Measurements from ENCODE around the gene LNP1. TPM values are rescaled to one million over a fixed set of nuclear protein-coding genes. Genes with fewer than 3 reads are reported as not detected.

LNP1 gene
- total and polyA plus RNA-seq, 8 donors, result 1.1 to 2.4 (median 1.5) TPM

DNA sequence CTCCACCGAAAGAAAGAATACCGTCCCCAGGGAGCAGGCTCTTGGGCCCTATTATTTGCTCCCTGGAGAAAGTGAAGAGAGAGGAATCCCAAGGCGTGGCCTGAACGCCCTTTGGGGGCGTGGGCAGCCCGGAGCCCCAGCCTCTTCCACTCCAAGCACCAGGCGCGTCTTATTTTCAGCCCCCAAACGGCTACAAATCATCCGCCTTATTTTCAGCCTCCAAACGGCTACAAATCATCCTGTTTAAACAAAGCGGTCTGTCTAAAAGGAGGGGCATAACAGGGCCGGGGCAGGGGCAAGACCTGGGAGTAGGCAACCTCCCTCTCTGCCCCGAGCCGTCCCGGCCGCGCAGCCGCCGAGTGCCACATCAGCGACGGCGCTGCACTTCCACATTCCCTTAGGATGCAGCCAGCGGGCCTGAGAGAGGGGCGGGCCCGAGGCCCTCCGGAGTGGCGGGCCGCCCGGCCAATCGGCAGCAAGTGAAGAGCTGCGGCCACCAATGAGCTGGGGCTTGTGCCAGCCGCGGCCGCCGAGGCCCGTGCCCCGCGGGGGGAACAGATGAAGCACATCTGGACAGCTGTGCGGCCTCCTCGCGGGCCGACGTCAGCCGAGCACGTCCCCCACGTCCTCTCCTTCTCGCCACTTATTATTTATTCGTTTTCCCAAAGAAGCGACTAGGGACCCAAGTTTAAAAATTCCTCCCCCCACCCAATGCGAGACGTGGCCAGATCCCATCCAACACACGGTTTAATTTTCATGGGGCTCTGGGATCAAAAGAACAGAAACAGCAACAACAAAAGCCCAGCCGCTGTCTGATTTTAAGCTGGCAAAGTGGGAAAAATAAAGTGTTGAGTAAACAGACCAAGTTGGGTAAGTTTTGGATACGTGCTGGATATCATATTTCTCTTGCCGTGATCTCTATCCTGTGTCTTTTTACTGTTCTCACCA lies 91.0 kb downstream of the LNP1 start, which contains the start of gene TMEM45A:
Gene TMEM45A, plus strand, starts transcription at position 561 of the 948 bp plus-strand sequence. CDS start 62,593 bp downstream, outside the sequence.
- Histone ChIP-seq H3K4me1 (peaks cover 0 to 7% (median 5%) of the 10 kb centered on the region in 3 donors), H3K9me3 (no peaks in the 10 kb centered on the region), H3K27ac (peak within 1 kb of the TSS; percentile 14 to 81 (median 68)), H3K36me3 (no peaks in the 10 kb centered on the region), H3K4me3 (peak within 1 kb of the TSS; percentile 27 to 54 (median 38)), H3K27me3 (no peaks in the 10 kb centered on the region)
- FAIRE-seq (no peak), DNase-seq (peak; percentile 94 to 98 (median 97)), ATAC-seq (peak; percentile 99 to 100 (median 100))
- intact Hi-C loops (cut with DNase I), result no loop called here
- TF ChIP-seq, protein P1, sequence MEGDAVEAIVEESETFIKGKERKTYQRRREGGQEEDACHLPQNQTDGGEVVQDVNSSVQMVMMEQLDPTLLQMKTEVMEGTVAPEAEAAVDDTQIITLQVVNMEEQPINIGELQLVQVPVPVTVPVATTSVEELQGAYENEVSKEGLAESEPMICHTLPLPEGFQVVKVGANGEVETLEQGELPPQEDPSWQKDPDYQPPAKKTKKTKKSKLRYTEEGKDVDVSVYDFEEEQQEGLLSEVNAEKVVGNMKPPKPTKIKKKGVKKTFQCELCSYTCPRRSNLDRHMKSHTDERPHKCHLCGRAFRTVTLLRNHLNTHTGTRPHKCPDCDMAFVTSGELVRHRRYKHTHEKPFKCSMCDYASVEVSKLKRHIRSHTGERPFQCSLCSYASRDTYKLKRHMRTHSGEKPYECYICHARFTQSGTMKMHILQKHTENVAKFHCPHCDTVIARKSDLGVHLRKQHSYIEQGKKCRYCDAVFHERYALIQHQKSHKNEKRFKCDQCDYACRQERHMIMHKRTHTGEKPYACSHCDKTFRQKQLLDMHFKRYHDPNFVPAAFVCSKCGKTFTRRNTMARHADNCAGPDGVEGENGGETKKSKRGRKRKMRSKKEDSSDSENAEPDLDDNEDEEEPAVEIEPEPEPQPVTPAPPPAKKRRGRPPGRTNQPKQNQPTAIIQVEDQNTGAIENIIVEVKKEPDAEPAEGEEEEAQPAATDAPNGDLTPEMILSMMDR (IDR thresholded peaks at IDR 0.05), result no peak
- 0 to 1% methylated on average over 50 to 56 of the region's 56 CpGs for WGBS, 2 donors

DNA sequence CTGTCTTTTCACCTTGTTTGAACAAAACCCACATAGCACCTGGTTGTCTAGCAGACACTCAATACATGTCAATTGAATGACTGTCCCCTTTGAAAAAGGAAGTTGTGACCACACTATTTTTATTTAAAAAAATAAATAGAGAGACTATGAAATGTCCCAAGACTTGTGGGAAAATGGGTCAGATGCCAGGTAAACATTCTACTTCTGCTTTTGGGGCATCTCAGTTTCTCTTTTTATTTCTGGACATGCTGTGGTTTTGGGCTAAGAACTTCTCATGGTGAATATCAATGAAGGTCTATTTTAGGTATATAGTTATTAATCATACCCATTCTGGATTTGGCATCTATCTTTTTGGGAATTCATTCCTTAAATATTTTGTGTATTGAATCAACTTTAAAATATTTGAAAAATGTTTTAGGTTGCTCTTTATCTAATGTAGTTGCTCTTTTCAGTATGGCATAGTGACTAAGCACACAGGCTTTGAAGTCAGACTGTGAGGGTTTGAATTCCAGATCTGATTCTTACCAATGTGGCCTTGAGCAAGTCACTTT lies 95.4 kb downstream of the LNP1 start:
- H3K36me3 ChIP-seq, result no peaks in the 10 kb centered on the region
- TF ChIP-seq, protein P1 (IDR thresholded peaks at IDR 0.05), result no peak
- ATAC-seq (no peak), DNase-seq (no peak), FAIRE-seq (no peak)
- no peaks in the 10 kb centered on the region for H3K9me3 ChIP-seq
- no peak overlapping the region for H3K27ac ChIP-seq
- peaks cover 0 to 7% (median 5%) of the 10 kb centered on the region in 3 donors for H3K4me1 ChIP-seq
- H3K27me3 ChIP-seq, result no peaks in the 10 kb centered on the region
- H3K4me3 ChIP-seq, result no peak overlapping the region
- intact Hi-C loops (cut with DNase I), result no loop called here

DNA sequence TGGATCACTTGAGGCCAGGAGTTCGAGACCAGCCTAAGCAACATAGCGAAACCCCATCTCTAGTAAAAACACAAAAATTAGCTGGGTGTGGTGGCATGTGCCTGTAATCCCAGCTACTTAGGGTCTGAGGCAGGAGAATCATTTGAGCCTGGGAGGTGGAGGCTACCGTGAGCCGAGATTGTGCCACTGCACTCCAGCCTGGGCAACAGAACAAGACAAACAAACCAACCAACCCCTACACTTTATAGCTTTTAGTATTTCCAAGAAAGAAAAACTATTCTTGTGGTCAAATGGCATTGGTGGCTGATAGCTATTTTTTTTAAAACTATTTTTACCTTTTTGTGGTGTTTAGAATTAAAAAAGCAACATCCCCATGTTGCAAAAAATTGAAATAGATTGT lies 98.3 kb downstream of the LNP1 start:
- no peak overlapping the region for H3K4me3 ChIP-seq
- no peaks in the 10 kb centered on the region for H3K9me3 ChIP-seq
- H3K27me3 ChIP-seq, result no peaks in the 10 kb centered on the region
- 96 to 100% methylated on average over 4 of the region's 4 CpGs for WGBS, 2 donors
- TF ChIP-seq, protein P1 (IDR thresholded peaks at IDR 0.05), result no peak
- no peak for DNase-seq
- intact Hi-C loops (cut with DNase I), result no loop called here
- no peaks in the 10 kb centered on the region for H3K4me1 ChIP-seq
- no peak for FAIRE-seq
- H3K36me3 ChIP-seq, result no peaks in the 10 kb centered on the region
- ATAC-seq, result no peak
- H3K27ac ChIP-seq, result no peak overlapping the region

DNA sequence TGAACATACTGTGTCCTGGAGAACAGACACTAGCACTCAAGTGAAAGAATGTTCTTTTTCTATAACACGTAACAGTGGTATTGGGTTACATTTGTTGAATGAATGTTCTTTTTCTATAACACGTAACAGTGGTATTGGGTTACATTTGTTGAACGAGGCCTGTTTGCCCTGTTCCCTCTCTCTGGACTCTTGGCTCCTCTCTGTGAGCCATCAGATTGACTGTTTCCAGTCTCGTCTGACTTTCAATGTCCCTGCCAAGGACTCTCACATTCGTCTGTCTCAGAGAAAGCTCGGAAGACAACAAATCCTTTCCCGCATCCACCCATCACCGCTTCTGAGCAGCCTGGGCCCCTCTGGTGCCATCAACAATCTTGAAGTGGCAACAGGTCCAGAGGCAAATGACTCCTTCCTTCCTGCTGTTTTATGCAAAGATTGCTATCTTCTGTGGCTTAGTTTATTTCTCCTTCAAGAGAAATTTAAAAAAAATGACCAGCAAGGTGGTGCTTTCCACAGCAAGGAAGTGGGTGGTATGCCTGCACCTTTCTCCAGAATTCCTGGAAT lies 99.1 kb downstream of the LNP1 start:
- WGBS, 2 donors, result 84 to 89% methylated on average over 8 of the region's 8 CpGs
- no peak for ATAC-seq
- TF ChIP-seq, protein P1 (IDR thresholded peaks at IDR 0.05), result no peak
- FAIRE-seq, result no peak
- intact Hi-C loops (cut with DNase I), result no loop called here
- Histone ChIP-seq H3K27me3 (no peaks in the 10 kb centered on the region), H3K27ac (no peak overlapping the region), H3K4me1 (no peaks in the 10 kb centered on the region), H3K36me3 (no peaks in the 10 kb centered on the region), H3K9me3 (no peaks in the 10 kb centered on the region), H3K4me3 (no peak overlapping the region)
- no peak for DNase-seq

Data from pancreas (tissue), 10 donors.